Placental pericyte (primary cell): ENCODE data around the gene GSTT4. TPM values are rescaled to one million over a fixed set of nuclear protein-coding genes. Genes with fewer than 3 reads are reported as not detected.

Experiments
- total RNA-seq: library from RNA; depleted of rRNA; stranded (reverse); fragments of >200 nt; gene quantifications from 2 replicates; pipeline ENCODE4 v1.2.3, GENCODE V29; 2012

GSTT4 gene
- total RNA-seq: not detected in 2 replicates

GRCh38 chr22:24005201-24005600 lies at the start of gene GSTT4:
Gene GSTT4, minus strand, starts transcription at chr22:24005453. Its CDS starts 97 bp downstream, at chr22:24005356.

GRCh38 chr22:23979557-23980240 lies 25.6 kb downstream of the GSTT4 start, which contains the start of gene GSTT2:
Gene GSTT2, plus strand, starts transcription at chr22:23980134.

GRCh38 chr22:23974345-23974744 lies 30.9 kb downstream of the GSTT4 start, which contains the start of gene DDT:
Gene DDT, minus strand, starts transcription at chr22:23974441. Its CDS starts 27 bp downstream, at chr22:23974414.

GRCh38 chr22:23966568-23966967 lies 38.7 kb downstream of the GSTT4 start, which contains the start of gene DDTL:
Gene DDTL, plus strand, starts transcription at chr22:23966888. Its CDS starts 27 bp downstream, at chr22:23966915.

GRCh38 chr22:23961084-23961771 lies 44.0 kb downstream of the GSTT4 start, which contains the start of gene GSTT2B:
Gene GSTT2B, minus strand, starts transcription at chr22:23961195. Its CDS starts 64 bp downstream, at chr22:23961131.

Other genes with a start within 250 kb of the GSTT4 start
- 0.44 and 0.86 TPM in 2 replicates for gene C22orf15, start 242.5 kb downstream of the GSTT4 start, total RNA-seq
- gene CHCHD10, start 237.5 kb downstream of the GSTT4 start, total RNA-seq: 2.2 and 3.1 TPM in 2 replicates
- 32.8 and 35.7 TPM in 2 replicates for gene MMP11, start 232.6 kb downstream of the GSTT4 start, total RNA-seq
- 94.8 and 101 TPM in 2 replicates for gene SMARCB1, start 218.5 kb downstream of the GSTT4 start, total RNA-seq
- 0.43 and 9.0 TPM in 2 replicates for gene DERL3, start 166.4 kb downstream of the GSTT4 start, total RNA-seq
- gene SLC2A11, start 147.6 kb downstream of the GSTT4 start, total RNA-seq: 11.4 and 15.9 TPM in 2 replicates
- 102 and 150 TPM in 2 replicates for gene MIF, start 111.1 kb downstream of the GSTT4 start, total RNA-seq
- 9.3 and 12.3 TPM in 2 replicates for gene GSTT2B, start 44.3 kb downstream of the GSTT4 start, total RNA-seq
- gene DDTL, start 38.6 kb downstream of the GSTT4 start, total RNA-seq: 1.0 and 1.1 TPM in 2 replicates
- gene DDT, start 31.0 kb downstream of the GSTT4 start, total RNA-seq: 46.6 and 69.7 TPM in 2 replicates
- gene GSTT2, start 25.3 kb downstream of the GSTT4 start, total RNA-seq: 0.22 and 1.4 TPM in 2 replicates
- 31.3 and 54.1 TPM in 2 replicates for gene CABIN1, start 5.9 kb upstream of the GSTT4 start, total RNA-seq
- 0.44 and 17.2 TPM in 2 replicates for gene SUSD2, start 176.0 kb upstream of the GSTT4 start, total RNA-seq
- 3.5 and 6.7 TPM in 2 replicates for gene GGT5, start 239.6 kb upstream of the GSTT4 start, total RNA-seq